H9 (cell line): Measurements from ENCODE around the gene ARHGAP4. TPM values are rescaled to one million over a fixed set of nuclear protein-coding genes. Genes with fewer than 3 reads are reported as not detected.

Experiments used
- DNase-seq: peaks from one replicate; pipeline ENCODE4 v3.0.0-alpha.2; 2017
- H2AFZ ChIP-seq: one replicate; pipeline ENCODE4 v1.6.1; 2013; ENCODE audit warnings: mild to moderate bottlenecking, low read length, control low read depth, moderate library complexity
- H2AK5ac ChIP-seq: 2 replicates; pipeline ENCODE4 v1.6.1; 2013; ENCODE audit warnings: low read length, control low read depth, mixed read lengths; ENCODE audit not compliant: insufficient read length
- H2BK120ac ChIP-seq: one replicate; pipeline ENCODE4 v1.6.1; 2013; ENCODE audit warnings: low read depth, mild to moderate bottlenecking, low read length, control low read depth, inconsistent platforms; ENCODE audit not compliant: poor library complexity, severe bottlenecking
- H2BK12ac ChIP-seq: 2 replicates; pipeline ENCODE4 v1.6.1; 2013; ENCODE audit warnings: low read length, control low read depth, mixed read lengths, low read depth; ENCODE audit not compliant: insufficient read length
- H2BK15ac ChIP-seq: 2 replicates; pipeline ENCODE4 v1.6.1; 2013; ENCODE audit warnings: low read depth, low read length, control low read depth
- H2BK20ac ChIP-seq: one replicate; pipeline ENCODE4 v1.6.1; 2013; ENCODE audit warnings: low read depth, mild to moderate bottlenecking, low read length, control low read depth, inconsistent platforms; ENCODE audit not compliant: poor library complexity, severe bottlenecking
- H2BK5ac ChIP-seq: 2 replicates; pipeline ENCODE4 v1.6.1; 2013; ENCODE audit warnings: low read length, control low read depth, mixed read lengths; ENCODE audit not compliant: insufficient read length
- H3K14ac ChIP-seq: 2 replicates; pipeline ENCODE4 v1.6.1; 2013; ENCODE audit warnings: low read length, control low read depth; ENCODE audit not compliant: insufficient read depth
- H3K18ac ChIP-seq: 2 replicates; pipeline ENCODE4 v1.6.1; 2013; ENCODE audit warnings: low read depth, mild to moderate bottlenecking, mixed read lengths, low read length, control low read depth; ENCODE audit not compliant: insufficient read length
- H3K23ac ChIP-seq: 2 replicates; pipeline ENCODE4 v1.6.1; 2013; ENCODE audit warnings: low read length, control low read depth, mixed read lengths, low read depth; ENCODE audit not compliant: insufficient read length
- H3K23me2 ChIP-seq: 2 replicates; pipeline ENCODE4 v1.6.1; 2013; ENCODE audit warnings: low read depth, mild to moderate bottlenecking, mixed read lengths, low read length, control low read depth; ENCODE audit not compliant: insufficient read length, poor library complexity, severe bottlenecking
- H3K27ac ChIP-seq: 2 replicates; pipeline ENCODE4 v1.5.1; 2013; ENCODE audit warnings: low read length, control low read depth, mixed read lengths, low read depth; ENCODE audit not compliant: insufficient read length
- H3K27me3 ChIP-seq: 2 replicates; pipeline ENCODE4 v1.6.1; 2013; ENCODE audit warnings: low read length, control low read depth, inconsistent platforms; ENCODE audit not compliant: insufficient read depth
- H3K4ac ChIP-seq: 2 replicates; pipeline ENCODE4 v1.6.1; 2013; ENCODE audit warnings: low read depth, mild to moderate bottlenecking, control low read depth, inconsistent platforms, low read length, moderate library complexity
- H3K4me1 ChIP-seq: 2 replicates; pipeline ENCODE4 v1.6.1; 2013; ENCODE audit warnings: low read length, control low read depth, inconsistent platforms; ENCODE audit not compliant: insufficient read depth
- H3K4me2 ChIP-seq: 2 replicates; pipeline ENCODE4 v1.6.1; 2013; ENCODE audit warnings: low read length, control low read depth, mixed read lengths; ENCODE audit not compliant: insufficient read length, insufficient read depth
- H3K56ac ChIP-seq: 2 replicates; pipeline ENCODE4 v1.6.1; 2013; ENCODE audit warnings: low read depth, mild to moderate bottlenecking, mixed read lengths, low read length, control low read depth; ENCODE audit not compliant: insufficient read length
- H3K79me1 ChIP-seq: 2 replicates; pipeline ENCODE4 v1.6.1; 2013; ENCODE audit warnings: low read depth, mild to moderate bottlenecking, moderate library complexity, low read length, control low read depth, inconsistent platforms; ENCODE audit not compliant: insufficient read depth, poor library complexity, severe bottlenecking
- H3K79me2 ChIP-seq: 2 replicates; pipeline ENCODE4 v1.6.1; 2013; ENCODE audit warnings: low read length, control low read depth, inconsistent platforms; ENCODE audit not compliant: insufficient read depth
- H3K9ac ChIP-seq: 2 replicates; pipeline ENCODE4 v1.6.1; 2013; ENCODE audit warnings: low read length, control low read depth, mixed read lengths; ENCODE audit not compliant: insufficient read length; ENCODE audit errors: extremely low read depth
- H3K9me3 ChIP-seq: one replicate; pipeline ENCODE4 v1.6.1; 2013; ENCODE audit warnings: low read depth, low read length, inconsistent platforms; ENCODE audit not compliant: control insufficient read depth
- H3T11ph ChIP-seq: one replicate; pipeline ENCODE4 v1.6.1; 2013; ENCODE audit warnings: mild to moderate bottlenecking, low read length, control low read depth, inconsistent platforms
- H4K20me1 ChIP-seq: one replicate; pipeline ENCODE4 v1.6.1; 2013; ENCODE audit not compliant: control insufficient read depth, insufficient read length, insufficient read depth
- H4K5ac ChIP-seq: 2 replicates; pipeline ENCODE4 v1.6.1; 2013; ENCODE audit warnings: low read depth, mild to moderate bottlenecking, mixed read lengths, low read length, control low read depth; ENCODE audit not compliant: insufficient read length
- H4K8ac ChIP-seq: replicated peaks from 2 replicates; pipeline ENCODE4 v1.6.1; 2013; ENCODE audit warnings: low read length, control low read depth, mixed read lengths, low read depth; ENCODE audit not compliant: insufficient read length
- H4K91ac ChIP-seq: 2 replicates; pipeline ENCODE4 v1.6.1; 2013; ENCODE audit warnings: low read depth, mild to moderate bottlenecking, moderate library complexity, mixed read lengths, low read length, control low read depth; ENCODE audit not compliant: insufficient read length
- H3K27ac Mint-ChIP-seq, 3 experiments: 2 replicates in 2 of 3; 3 replicates in 1 of 3; pipeline ENCODE4 v1.8.0; 2020 to 2021; ENCODE audit warnings: mixed read lengths in 3 of 3, mild to moderate bottlenecking in 1 of 3, moderate library complexity in 1 of 3
- H3K27me3 Mint-ChIP-seq: 2 replicates; pipeline ENCODE4 v1.8.0; 2021; ENCODE audit warnings: low read depth, mild to moderate bottlenecking, moderate library complexity, mixed read lengths
- H3K36me3 Mint-ChIP-seq, 3 experiments: 2 replicates in 2 of 3; 3 replicates in 1 of 3; pipeline ENCODE4 v1.8.0; 2020 to 2021; ENCODE audit warnings: low read depth in 3 of 3, mixed read lengths in 3 of 3; ENCODE audit not compliant: insufficient read depth in 1 of 3
- H3K4me1 Mint-ChIP-seq, 2 experiments: 2 replicates each; pipeline ENCODE4 v1.8.0; 2020; ENCODE audit warnings: mixed read lengths in 2 of 2
- H3K4me3 Mint-ChIP-seq, 2 experiments: 2 replicates in 1 of 2; 3 replicates in 1 of 2; pipeline ENCODE4 v1.8.0; 2020 to 2021; ENCODE audit warnings: mild to moderate bottlenecking in 2 of 2, mixed read lengths in 2 of 2, moderate library complexity in 1 of 2
- H3K9me3 Mint-ChIP-seq, 2 experiments: 2 replicates in 1 of 2; 3 replicates in 1 of 2; pipeline ENCODE4 v1.8.0; 2020; ENCODE audit warnings: mild to moderate bottlenecking in 2 of 2, mixed read lengths in 2 of 2, moderate library complexity in 1 of 2
- WGBS: extraction: QIAGEN DNeasy Blood & Tissue Kit; methylation state at CpG from one replicate; pipeline ENCODE4 v1.1.7; 2013; ENCODE audit warnings: missing lambda C conversion rate, low lambda C conversion rate, mixed read lengths; ENCODE audit not compliant: insufficient read length; ENCODE audit errors: extremely low coverage; 5-methylcytosine and 5-hydroxymethylcytosine counted together
- total RNA-seq: library from RNA; stranded (reverse); gene quantifications from 2 replicates; pipeline ENCODE4 v1.2.1, GENCODE V29; 2021
- TF ChIP-seq, protein P1 (sequence below): fragments of 200-600 bp; sonication (generic); conservative IDR thresholded peaks from 3 replicates; pipeline ENCODE4 v1.8.0; 2021; ENCODE audit warnings: antibody characterized with exemption, mild to moderate bottlenecking

The ARHGAP4 gene
- total RNA-seq, 1 experiment from 2014 or later, result 37.8 TPM

DNA sequence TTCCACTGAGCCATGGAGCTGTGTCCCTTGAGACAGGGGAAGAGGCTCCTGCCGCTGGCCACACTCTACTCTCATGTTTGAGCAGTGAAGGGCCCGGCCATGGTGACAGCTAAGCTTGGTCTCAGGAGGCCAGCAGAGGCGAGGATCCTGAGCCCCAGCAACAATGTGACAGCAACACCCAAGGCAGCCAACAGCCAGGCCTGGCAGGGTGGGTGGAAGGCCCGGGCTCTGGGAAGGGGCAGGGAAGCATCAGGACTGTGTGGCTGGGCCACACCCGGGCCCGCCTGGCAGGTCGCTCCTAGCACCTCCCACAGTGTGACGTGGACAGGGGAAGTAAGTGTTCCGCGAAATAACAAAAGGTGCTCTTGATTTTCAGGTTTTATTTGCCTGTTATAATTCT, 64.9 kb downstream of the ARHGAP4 start:
- H3K27ac ChIP-seq, result no peak overlapping the region
- DNase-seq, result no peak
- no peak overlapping the region for H3K56ac ChIP-seq
- no peak overlapping the region for H2AFZ ChIP-seq
- no CpG with 5 or more reads among the region's 10 CpGs for WGBS
- H3K23me2 ChIP-seq, result no peaks in the 10 kb centered on the region
- H4K91ac ChIP-seq, result no peak overlapping the region
- TF ChIP-seq, protein P1, sequence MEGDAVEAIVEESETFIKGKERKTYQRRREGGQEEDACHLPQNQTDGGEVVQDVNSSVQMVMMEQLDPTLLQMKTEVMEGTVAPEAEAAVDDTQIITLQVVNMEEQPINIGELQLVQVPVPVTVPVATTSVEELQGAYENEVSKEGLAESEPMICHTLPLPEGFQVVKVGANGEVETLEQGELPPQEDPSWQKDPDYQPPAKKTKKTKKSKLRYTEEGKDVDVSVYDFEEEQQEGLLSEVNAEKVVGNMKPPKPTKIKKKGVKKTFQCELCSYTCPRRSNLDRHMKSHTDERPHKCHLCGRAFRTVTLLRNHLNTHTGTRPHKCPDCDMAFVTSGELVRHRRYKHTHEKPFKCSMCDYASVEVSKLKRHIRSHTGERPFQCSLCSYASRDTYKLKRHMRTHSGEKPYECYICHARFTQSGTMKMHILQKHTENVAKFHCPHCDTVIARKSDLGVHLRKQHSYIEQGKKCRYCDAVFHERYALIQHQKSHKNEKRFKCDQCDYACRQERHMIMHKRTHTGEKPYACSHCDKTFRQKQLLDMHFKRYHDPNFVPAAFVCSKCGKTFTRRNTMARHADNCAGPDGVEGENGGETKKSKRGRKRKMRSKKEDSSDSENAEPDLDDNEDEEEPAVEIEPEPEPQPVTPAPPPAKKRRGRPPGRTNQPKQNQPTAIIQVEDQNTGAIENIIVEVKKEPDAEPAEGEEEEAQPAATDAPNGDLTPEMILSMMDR, result no peak
- H3K4me1 ChIP-seq, result no peaks in the 10 kb centered on the region
- peaks cover 40% of the 10 kb centered on the region for H3K9me3 ChIP-seq
- no peak overlapping the region for H4K5ac ChIP-seq
- H2BK15ac ChIP-seq, result no peak overlapping the region
- H3K14ac ChIP-seq, result no peak overlapping the region
- Mint-ChIP-seq H3K36me3 (peaks cover 8 to 13% (median 12%) of the 10 kb centered on the region in 3 experiments), H3K4me1 (peaks cover 20 to 33% of the 10 kb centered on the region in 2 experiments), H3K27ac (no peak overlapping the region), H3K9me3 (peaks cover 81 to 85% of the 10 kb centered on the region in 2 experiments), H3K4me3 (no peak overlapping the region), H3K27me3 (peaks cover 15% of the 10 kb centered on the region)
- H3K79me2 ChIP-seq, result no peaks in the 10 kb centered on the region
- H2AK5ac ChIP-seq, result no peak overlapping the region
- H3K4ac ChIP-seq, result no peak overlapping the region
- no peak overlapping the region for H3T11ph ChIP-seq
- no peak overlapping the region for H3K4me2 ChIP-seq
- H4K20me1 ChIP-seq, result no peaks in the 10 kb centered on the region
- no peak overlapping the region for H2BK20ac ChIP-seq
- H2BK5ac ChIP-seq, result no peak overlapping the region
- H3K23ac ChIP-seq, result no peak overlapping the region
- no peak overlapping the region for H3K9ac ChIP-seq
- H2BK120ac ChIP-seq, result no peak overlapping the region
- no peaks in the 10 kb centered on the region for H3K27me3 ChIP-seq
- no peak overlapping the region for H3K18ac ChIP-seq
- H2BK12ac ChIP-seq, result no peak overlapping the region
- no peaks in the 10 kb centered on the region for H3K79me1 ChIP-seq
- no peak overlapping the region for H4K8ac ChIP-seq

Other genes with a start within 250 kb of the ARHGAP4 start
- 229 and 231 TPM in 2 replicates for gene SLC6A8, start 238.3 kb downstream of the ARHGAP4 start, total RNA-seq
- 138 and 140 TPM in 2 replicates for gene BCAP31, start 201.9 kb downstream of the ARHGAP4 start, total RNA-seq
- gene ABCD1, start 201.4 kb downstream of the ARHGAP4 start, total RNA-seq, result 10.2 and 11.1 TPM in 2 replicates
- 1.8 and 1.9 TPM in 2 replicates for gene PLXNB3, start 162.0 kb downstream of the ARHGAP4 start, total RNA-seq
- gene SRPK3, start 145.2 kb downstream of the ARHGAP4 start, total RNA-seq, result not detected in 2 replicates
- gene IDH3G, start 131.9 kb downstream of the ARHGAP4 start, total RNA-seq, result 43.2 and 47.1 TPM in 2 replicates
- gene SSR4, start 131.6 kb downstream of the ARHGAP4 start, total RNA-seq, result 179 and 193 TPM in 2 replicates
- 110 and 118 TPM in 2 replicates for gene PDZD4, start 95.7 kb downstream of the ARHGAP4 start, total RNA-seq
- gene L1CAM, start 40.1 kb downstream of the ARHGAP4 start, total RNA-seq, result 19.9 and 22.7 TPM in 2 replicates
- not detected in 2 replicates for gene AVPR2, start 21.6 kb downstream of the ARHGAP4 start, total RNA-seq
- 101 and 103 TPM in 2 replicates for gene NAA10, start 8.8 kb upstream of the ARHGAP4 start, total RNA-seq
- gene RENBP, start 18.4 kb upstream of the ARHGAP4 start, total RNA-seq, result 7.1 and 8.4 TPM in 2 replicates
- gene HCFC1, start 45.6 kb upstream of the ARHGAP4 start, total RNA-seq, result 137 and 144 TPM in 2 replicates
- gene TMEM187, start 46.5 kb upstream of the ARHGAP4 start, total RNA-seq, result 1.9 and 2.7 TPM in 2 replicates
- gene IRAK1, start 93.6 kb upstream of the ARHGAP4 start, total RNA-seq, result 85.3 and 98.4 TPM in 2 replicates
- gene MECP2, start 171.5 kb upstream of the ARHGAP4 start, total RNA-seq, result 30.4 and 32.2 TPM in 2 replicates
- not detected in 2 replicates for gene OPN1LW, start 218.0 kb upstream of the ARHGAP4 start, total RNA-seq